Keratinocyte (primary cell): ENCODE data around the gene FRAS1. TPM values are rescaled to one million over a fixed set of nuclear protein-coding genes. Genes with fewer than 3 reads are reported as not detected.

Experiments used
- DNase-seq: peaks from one replicate; pipeline ENCODE4 v3.0.0-alpha.2; 2011; ENCODE audit warnings: low read depth, missing footprints, low spot score
- FAIRE-seq: peaks from 2 replicates; lab custom pipeline; 2011; peaks lifted over from hg19 to GRCh38; lab: Jason Lieb, UNC
- H2AFZ ChIP-seq: 2 replicates; pipeline ENCODE4 v1.6.0; 2012; ENCODE audit warnings: low read length, control low read depth, inconsistent platforms; ENCODE audit not compliant: control insufficient read depth
- H3K27ac ChIP-seq: 2 replicates; pipeline ENCODE4 v1.5.1; 2011; ENCODE audit warnings: low read length; ENCODE audit not compliant: control insufficient read depth, insufficient read depth
- H3K27me3 ChIP-seq: 3 replicates; pipeline ENCODE4 v1.6.0; 2011; ENCODE audit warnings: low read length; ENCODE audit not compliant: control insufficient read depth, insufficient read depth; ENCODE audit errors: extremely low read depth
- H3K36me3 ChIP-seq, 2 experiments: 2 replicates in 1 of 2; 3 replicates in 1 of 2; pipeline ENCODE4 v1.5.1; 2011; ENCODE audit warnings: low read length in 2 of 2, mild to moderate bottlenecking in 1 of 2; ENCODE audit not compliant: control insufficient read depth in 2 of 2, insufficient read depth in 2 of 2; ENCODE audit errors: extremely low read depth in 1 of 2
- H3K4me1 ChIP-seq: 3 replicates; pipeline ENCODE4 v1.5.1; 2011; ENCODE audit warnings: low read length; ENCODE audit not compliant: control insufficient read depth, insufficient read depth; ENCODE audit errors: extremely low read depth
- H3K4me2 ChIP-seq: 3 replicates; pipeline ENCODE4 v1.6.0; 2011; ENCODE audit warnings: low read depth, low read length; ENCODE audit not compliant: control insufficient read depth, insufficient read depth; ENCODE audit errors: extremely low read depth
- H3K4me3 ChIP-seq, 3 experiments: fragments of 200-600 bp in 1 of 3; sonication (generic) in 1 of 3; 2 replicates in 2 of 3; 3 replicates in 1 of 3; pipeline ENCODE4 v1.5.1; 2011 to 2016; ENCODE audit warnings: low read length in 3 of 3, mild to moderate bottlenecking in 3 of 3, control low read depth in 2 of 3, inconsistent platforms in 1 of 3, low read depth in 1 of 3, mixed read lengths in 1 of 3, mixed run types in 1 of 3, moderate library complexity in 1 of 3; ENCODE audit not compliant: control insufficient read depth in 2 of 3, insufficient read depth in 2 of 3; ENCODE audit errors: extremely low read depth in 1 of 3
- H3K79me2 ChIP-seq: 2 replicates; pipeline ENCODE4 v1.6.0; 2012; ENCODE audit warnings: low read length; ENCODE audit not compliant: control insufficient read depth, insufficient read depth
- H3K9ac ChIP-seq: 3 replicates; pipeline ENCODE4 v1.6.0; 2011; ENCODE audit warnings: low read length; ENCODE audit not compliant: control insufficient read depth, insufficient read depth; ENCODE audit errors: extremely low read depth
- H3K9me1 ChIP-seq: 3 replicates; pipeline ENCODE4 v1.6.0; 2011; ENCODE audit warnings: low read length; ENCODE audit not compliant: control insufficient read depth, insufficient read depth; ENCODE audit errors: extremely low read depth
- H3K9me3 ChIP-seq: 2 replicates; pipeline ENCODE4 v1.5.1; 2012; ENCODE audit warnings: low read depth, low read length; ENCODE audit not compliant: control insufficient read depth
- H4K20me1 ChIP-seq: 3 replicates; pipeline ENCODE4 v1.6.0; 2011; ENCODE audit warnings: low read length; ENCODE audit not compliant: control insufficient read depth, insufficient read depth; ENCODE audit errors: extremely low read depth
- CTCF ChIP-seq, 3 experiments: IDR thresholded peaks in 1 of 3; conservative IDR thresholded peaks in 1 of 3; optimal IDR thresholded peaks in 1 of 3; 2 replicates in 2 of 3; 3 replicates in 1 of 3; pipeline versions ENCODE3 to v1.5.1; 2011; ENCODE audit warnings: low read length in 3 of 3, mild to moderate bottlenecking in 3 of 3, moderate library complexity in 2 of 3, control low read depth in 1 of 3, inconsistent platforms in 1 of 3; ENCODE audit not compliant: insufficient read depth in 2 of 3; ENCODE audit errors: extremely low read depth in 1 of 3
- EZH2 ChIP-seq: IDR thresholded peaks from one replicate; pipeline ENCODE4 v1.6.1; 2012; ENCODE audit warnings: inconsistent platforms, mild to moderate bottlenecking, low read length, moderate library complexity
- dilution Hi-C: fragments of 300-500 bp; cut with MboI; formaldehyde crosslinking; loops from one replicate; pipeline ENCODE4 v1.7.0; 2020; ENCODE audit warnings: low sequenced_read_pairs; ENCODE audit not compliant: extremely low pct_ligation_motif_present
- polyA plus RNA-seq, 5 experiments: library from polyadenylated mRNA; depleted of rRNA in 3 of 5; stranded (reverse) in 3 of 5; stranded (forward) in 1 of 5; unstranded in 1 of 5; fragments of >200 nt; gene quantifications; 1 replicate in 1 of 5; 2 replicates in 3 of 5; 3 replicates in 1 of 5; pipeline versions ENCODE4 v1.2.1 to v1.2.3, GENCODE V29; 2011 to 2012; ENCODE audit warnings: missing spikeins in 2 of 5, low read depth in 1 of 5, low replicate concordance in 1 of 5

Gene FRAS1
- polyA plus RNA-seq, 1 donor (not counting 4 experiments of a cell fraction or from before 2014, with no cell fraction given), result 3.5 TPM

GRCh38 chr4:78565971-78566372 is 508.8 kb downstream of the FRAS1 start:
- peak overlapping the region; percentile 42 for H3K4me2 ChIP-seq
- H3K36me3 ChIP-seq, result peaks cover 16 to 51% of the 10 kb centered on the region in 2 experiments
- H2AFZ ChIP-seq, result no peak overlapping the region
- DNase-seq, result peak; percentile 78
- peak; percentile 85 for FAIRE-seq
- TF ChIP-seq EZH2 (no peak), CTCF (optimal IDR thresholded peaks at IDR 0.05 in 1 of 3, IDR thresholded peaks at IDR 0.05 in 1 of 3, conservative IDR thresholded peaks at IDR 0.05 in 1 of 3; ENCODE audit: extremely low read depth in 1 of 3, insufficient read depth in 2 of 3, low read length in 3 of 3) (no peak)
- H3K27me3 ChIP-seq, result no peaks in the 10 kb centered on the region
- peaks cover 65% of the 10 kb centered on the region for H3K4me1 ChIP-seq
- peak overlapping the region; percentile 77 for H3K27ac ChIP-seq
- no peaks in the 10 kb centered on the region for H4K20me1 ChIP-seq
- no peak overlapping the region for H3K9ac ChIP-seq
- H3K79me2 ChIP-seq, result peaks cover 44% of the 10 kb centered on the region
- no peak overlapping the region for H3K4me3 ChIP-seq
- no peaks in the 10 kb centered on the region for H3K9me3 ChIP-seq
- H3K9me1 ChIP-seq, result no peaks in the 10 kb centered on the region
- dilution Hi-C loops, result no loop called here

GRCh38 chr4:78566834-78567499 is 509.8 kb downstream of the FRAS1 start:
- Histone ChIP-seq H3K9ac (no peak overlapping the region), H3K36me3 (peaks cover 12 to 51% of the 10 kb centered on the region in 2 experiments), H3K79me2 (peaks cover 40% of the 10 kb centered on the region), H3K27ac (peak overlapping the region; percentile 77), H3K4me1 (peaks cover 57% of the 10 kb centered on the region), H2AFZ (no peak overlapping the region), H3K9me3 (no peaks in the 10 kb centered on the region), H3K9me1 (no peaks in the 10 kb centered on the region), H3K4me3 (no peak overlapping the region), H4K20me1 (no peaks in the 10 kb centered on the region), H3K4me2 (no peak overlapping the region), H3K27me3 (no peaks in the 10 kb centered on the region)
- dilution Hi-C loops, result no loop called here
- DNase-seq (no peak), FAIRE-seq (no peak)
- no peak for TF ChIP-seq CTCF (optimal IDR thresholded peaks at IDR 0.05 in 1 of 3, IDR thresholded peaks at IDR 0.05 in 1 of 3, conservative IDR thresholded peaks at IDR 0.05 in 1 of 3; ENCODE audit: extremely low read depth in 1 of 3, insufficient read depth in 2 of 3, low read length in 3 of 3)
- no peak for TF ChIP-seq EZH2
